Heart left ventricle (tissue), 16 donors: Measurements from ENCODE around the gene UROC1. TPM values are rescaled to one million over a fixed set of nuclear protein-coding genes. Genes with fewer than 3 reads are reported as not detected.

ENCODE experiments used
- ATAC-seq, 4 donors: fragments of 200-7000 bp; cut with Tn5 transposase; one replicate each; pipeline ENCODE4 v1.9.1; 2020 to 2022; ENCODE audit warnings: moderate library complexity in 4 of 4, mild to moderate bottlenecking in 3 of 4, moderate number of reproducible peaks in 1 of 4
- DNase-seq, 5 donors: peaks; one replicate each; pipeline ENCODE4 v3.0.0-alpha.2; 2020
- H3K27ac ChIP-seq, 12 donors: fragments of 200-600 bp; sonication (generic) in 4 of 12; one replicate each; pipeline versions ENCODE4 v1.5.0 to v1.8.0; 2016 to 2022; ENCODE audit warnings: mild to moderate bottlenecking in 2 of 12
- H3K27me3 ChIP-seq, 9 donors: fragments of 200-600 bp; sonication (generic) in 2 of 9; one replicate each; pipeline versions ENCODE4 v1.5.1 to v1.8.0; 2016 to 2022; ENCODE audit warnings: mild to moderate bottlenecking in 3 of 9
- H3K36me3 ChIP-seq, 9 donors: fragments of 200-600 bp; sonication (generic) in 2 of 9; one replicate each; pipeline versions ENCODE4 v1.5.0 to v1.8.0; 2018 to 2022; ENCODE audit warnings: mild to moderate bottlenecking in 2 of 9
- H3K4me1 ChIP-seq, 12 donors: fragments of 200-600 bp; sonication (generic) in 4 of 12; one replicate each; pipeline versions ENCODE4 v1.5.0 to v1.8.0; 2016 to 2022; ENCODE audit warnings: mild to moderate bottlenecking in 3 of 12
- H3K4me3 ChIP-seq, 12 donors: fragments of 200-600 bp; sonication (generic) in 4 of 12; one replicate each; pipeline versions ENCODE4 v1.5.0 to v1.8.0; 2017 to 2022; ENCODE audit warnings: mild to moderate bottlenecking in 9 of 12, moderate library complexity in 4 of 12
- H3K9me3 ChIP-seq, 12 donors: fragments of 200-600 bp; sonication (generic) in 4 of 12; one replicate each; pipeline versions ENCODE4 v1.5.0 to v1.8.0; 2016 to 2022; ENCODE audit warnings: mild to moderate bottlenecking in 1 of 12
- CTCF ChIP-seq, 12 donors: fragments of 200-600 bp; sonication (generic) in 4 of 12; IDR thresholded peaks; one replicate each; pipeline versions ENCODE4 v1.5.0 to v1.8.0; 2018 to 2022; ENCODE audit warnings: antibody characterized with exemption in 12 of 12, mild to moderate bottlenecking in 5 of 12
- POLR2A ChIP-seq, 2 donors: fragments of 450-650 bp; IDR thresholded peaks; one replicate each; pipeline ENCODE4 v1.6.1; 2017; ENCODE audit warnings: antibody characterized with exemption in 2 of 2, mild to moderate bottlenecking in 2 of 2, moderate library complexity in 2 of 2
- WGBS, 4 donors: extraction: QIAGEN DNeasy Blood & Tissue Kit in 2 of 4; methylation state at CpG; one replicate each; pipeline versions ENCODE4 v1.1.5 to v1.1.7; 2013 to 2018; 5-methylcytosine and 5-hydroxymethylcytosine counted together
- intact Hi-C, 10 donors: fragments of 100-400 bp; cut with DNase I; formaldehyde crosslinking; loops; one replicate each; pipeline versions ENCODE4 v1.11.1 to v1.14.2; 2022
- polyA plus RNA-seq, 2 donors: library from polyadenylated mRNA; stranded (reverse); fragments of 200-250 nt; gene quantifications; one replicate each; pipeline ENCODE4 v1.2.3, GENCODE V29; 2013
- total RNA-seq, 9 donors: library from RNA; depleted of rRNA in 2 of 9; stranded (reverse); fragments of >200 nt in 2 of 9; fragmentation: NEBNext Ultra II Directional in 3 of 9; extraction: Animal tissue kit (Norgen Biotek cat#: 25700) in 3 of 9; gene quantifications; one replicate each; pipeline versions ENCODE4 v1.1.0 to v1.2.4, GENCODE V29; 2016 to 2023
- donor health status: ischemic (EF 13 %, LVEDD 7.1; RV severe dilation, severe dysfunction).
- donor health status: healthy with polysubstance abuse.
- donor health status: DM: no; HTN: yes; CAD: no.
- donor health status: DM: no; HTN: no; CAD: no.
- donor health status: ischemic (EF 25% LVEDD 6.9; RV normal size, moderate dysfunction).
- donor health status: ischemic (EF 25% LVEDD 5.7; RV mildly dilated, moderate dysfunction).
- donor health status: healthy.
- donor health status: DM: yes; HTN: yes; CAD: no.
- donor health status: ischemic (EF 35%, LVEDD 5.7; RV mildly dilated, moderate dysfunction).
- donor health status: nonischemic (EF 11% LVEDD 7.7; RV severe dilation, severe dysfunction).
- donor health status: DM: yes; HTN: yes; CAD: no.
- donor health status: PGD.
- donor health status: ischemic (EF 29% LVEDD 5.4; RV normal size, mild dysfunction).
- donor health status: nonischemic (EF 23%, LVEDD 6.1; RV moderate dilation, normal function).

The UROC1 gene
- total and polyA plus RNA-seq, 11 donors = not detected

- intact Hi-C loops = no loop called here
- no peak overlapping the region for H3K4me3 ChIP-seq
- no peak for ATAC-seq
- TF ChIP-seq CTCF (IDR thresholded peaks at IDR 0.05) (no peak), POLR2A (IDR thresholded peaks at IDR 0.05) (no peak)
- no peaks in the 10 kb centered on the region for H3K27me3 ChIP-seq
- no peak overlapping the region for H3K27ac ChIP-seq
- 68 to 81% (median 74%) methylated on average over 6 to 17 of the region's 17 CpGs for WGBS, 4 donors
- peaks cover 0 to 3% (median 0%) of the 10 kb centered on the region in 12 donors for H3K4me1 ChIP-seq
- DNase-seq = peak in 1 of 5 donors; percentile 40
- no peaks in the 10 kb centered on the region for H3K9me3 ChIP-seq
- no peaks in the 10 kb centered on the region for H3K36me3 ChIP-seq
These were observed 34.5 kb upstream of the UROC1 start for GRCh38 chr3:126551839-126552687.

- 75 to 82% (median 76%) methylated on average over 11 to 13 of the region's 13 CpGs for WGBS, 4 donors
- ATAC-seq = peak in 3 of 4 donors; percentile 40 to 58 (median 56)
- no peak overlapping the region for H3K4me3 ChIP-seq
These were observed 33.7 kb upstream of the UROC1 start for GRCh38 chr3:126551121-126551838.

GRCh38 chr3:126550488-126551051, 33.0 kb upstream of the UROC1 start:
- intact Hi-C loops = no loop called here
- DNase-seq = peak in 2 of 5 donors; percentile 23 to 47

More at GRCh38 chr3:126551121-126551838, 33.7 kb upstream of the UROC1 start:
- no peak for TF ChIP-seq CTCF (IDR thresholded peaks at IDR 0.05)
- TF ChIP-seq POLR2A (IDR thresholded peaks at IDR 0.05) = no peak
- intact Hi-C loops = no loop called here
- H3K27ac ChIP-seq = no peak overlapping the region
- peaks cover 0 to 3% (median 0%) of the 10 kb centered on the region in 12 donors for H3K4me1 ChIP-seq
- H3K36me3 ChIP-seq = no peaks in the 10 kb centered on the region
- H3K27me3 ChIP-seq = peaks cover 0 to 4% (median 0%) of the 10 kb centered on the region in 9 donors
- no peaks in the 10 kb centered on the region for H3K9me3 ChIP-seq
- DNase-seq = peak in 2 of 5 donors; percentile 44 to 46

More at GRCh38 chr3:126550488-126551051, 33.0 kb upstream of the UROC1 start:
- H3K27me3 ChIP-seq = peaks cover 0 to 4% (median 0%) of the 10 kb centered on the region in 9 donors
- no peak overlapping the region for H3K27ac ChIP-seq
- ATAC-seq = peak in 1 of 4 donors; percentile 32
- H3K36me3 ChIP-seq = no peaks in the 10 kb centered on the region
- WGBS, 4 donors = 71 to 86% (median 79%) methylated on average over 6 to 11 of the region's 11 CpGs
- no peak overlapping the region for H3K4me3 ChIP-seq
- no peak for TF ChIP-seq POLR2A (IDR thresholded peaks at IDR 0.05)
- TF ChIP-seq CTCF (IDR thresholded peaks at IDR 0.05) = no peak
- H3K4me1 ChIP-seq = peaks cover 0 to 3% (median 0%) of the 10 kb centered on the region in 12 donors
- no peaks in the 10 kb centered on the region for H3K9me3 ChIP-seq
